ENCODE measurements around the gene COX4I1.

Gene COX4I1

GRCh38 chr16:85847036-85847435 lies 47.5 kb downstream of the COX4I1 start:
- TF ChIP-seq, protein P1, sequence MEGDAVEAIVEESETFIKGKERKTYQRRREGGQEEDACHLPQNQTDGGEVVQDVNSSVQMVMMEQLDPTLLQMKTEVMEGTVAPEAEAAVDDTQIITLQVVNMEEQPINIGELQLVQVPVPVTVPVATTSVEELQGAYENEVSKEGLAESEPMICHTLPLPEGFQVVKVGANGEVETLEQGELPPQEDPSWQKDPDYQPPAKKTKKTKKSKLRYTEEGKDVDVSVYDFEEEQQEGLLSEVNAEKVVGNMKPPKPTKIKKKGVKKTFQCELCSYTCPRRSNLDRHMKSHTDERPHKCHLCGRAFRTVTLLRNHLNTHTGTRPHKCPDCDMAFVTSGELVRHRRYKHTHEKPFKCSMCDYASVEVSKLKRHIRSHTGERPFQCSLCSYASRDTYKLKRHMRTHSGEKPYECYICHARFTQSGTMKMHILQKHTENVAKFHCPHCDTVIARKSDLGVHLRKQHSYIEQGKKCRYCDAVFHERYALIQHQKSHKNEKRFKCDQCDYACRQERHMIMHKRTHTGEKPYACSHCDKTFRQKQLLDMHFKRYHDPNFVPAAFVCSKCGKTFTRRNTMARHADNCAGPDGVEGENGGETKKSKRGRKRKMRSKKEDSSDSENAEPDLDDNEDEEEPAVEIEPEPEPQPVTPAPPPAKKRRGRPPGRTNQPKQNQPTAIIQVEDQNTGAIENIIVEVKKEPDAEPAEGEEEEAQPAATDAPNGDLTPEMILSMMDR (IDR thresholded peaks at IDR 0.05; ENCODE audit: low read depth, low read length): no peak
- no peak for DNase-seq (ENCODE audit: extremely low read depth, low read depth)

GRCh38 chr16:85847681-85848601 lies 48.4 kb downstream of the COX4I1 start:
- no peak for DNase-seq (ENCODE audit: extremely low read depth, low read depth)
- TF ChIP-seq, protein P1 (IDR thresholded peaks at IDR 0.05; ENCODE audit: low read depth, low read length): no peak

DNA sequence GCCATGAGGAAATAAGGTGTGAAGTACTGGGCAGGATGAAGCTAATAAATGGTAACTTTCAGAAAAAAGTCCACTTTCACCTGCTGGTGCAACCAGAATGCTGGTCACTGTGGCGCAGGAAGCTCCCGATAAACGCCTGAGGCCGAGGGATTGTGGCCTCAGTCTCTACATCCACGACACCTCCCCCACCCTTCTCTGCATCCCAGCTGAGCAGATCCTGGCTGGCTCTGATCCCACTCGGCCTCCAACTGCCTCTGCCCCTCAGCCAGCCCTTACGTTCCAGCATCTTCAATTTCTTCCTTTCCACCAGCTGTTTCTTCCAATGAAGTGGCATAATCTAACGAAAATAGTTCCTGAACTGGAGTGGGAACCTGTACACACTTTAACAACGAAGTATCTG lies 49.5 kb downstream of the COX4I1 start:
- DNase-seq (ENCODE audit: extremely low read depth, low read depth): no peak
- TF ChIP-seq, protein P1 (IDR thresholded peaks at IDR 0.05; ENCODE audit: low read depth, low read length): no peak

- TF ChIP-seq, protein P1 (IDR thresholded peaks at IDR 0.05; ENCODE audit: low read depth, low read length): no peak
- no peak for DNase-seq (ENCODE audit: extremely low read depth, low read depth)
Observed at GRCh38 chr16:85849388-85849787, 49.9 kb downstream of the COX4I1 start.

- TF ChIP-seq, protein P1 (IDR thresholded peaks at IDR 0.05; ENCODE audit: low read depth, low read length): no peak
- no peak for DNase-seq (ENCODE audit: extremely low read depth, low read depth)
Observed at GRCh38 chr16:85850344-85850880, 50.9 kb downstream of the COX4I1 start.

- DNase-seq (ENCODE audit: extremely low read depth, low read depth): no peak
- TF ChIP-seq, protein P1 (IDR thresholded peaks at IDR 0.05; ENCODE audit: low read depth, low read length): no peak
Observed at GRCh38 chr16:85851034-85851785, 51.7 kb downstream of the COX4I1 start.
